ENCODE results near the gene MINDY4. TPM values are rescaled to one million over a fixed set of nuclear protein-coding genes. Genes with fewer than 3 reads are reported as not detected.

Gene MINDY4
- total and polyA plus RNA-seq, 2 of the 8 experiments (the other 6 are each of a cell fraction or from before 2014, with no cell fraction given), result 1.3 to 3.6 TPM

DNA sequence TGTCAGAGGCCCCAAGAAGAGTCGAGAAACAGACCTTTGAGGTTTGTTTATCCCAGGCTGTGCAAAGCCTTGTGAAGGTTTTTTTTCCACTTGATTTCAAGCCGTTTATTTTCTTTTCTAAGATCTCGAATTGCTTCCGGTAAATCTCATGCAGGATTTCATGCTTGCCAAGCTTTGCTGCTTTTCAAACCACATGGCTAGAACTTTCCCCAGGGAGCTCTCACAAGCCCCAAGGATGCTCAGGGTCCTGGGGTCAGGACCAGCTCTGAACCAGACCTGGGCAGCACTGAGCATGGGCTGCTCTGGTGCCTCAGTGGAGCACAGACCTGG, 92.5 kb downstream of the MINDY4 start (continued):
- TF ChIP-seq CHD7 (IDR thresholded peaks at IDR 0.05; ENCODE audit: insufficient replicate concordance, low read length) (no peak), SRF (IDR thresholded peaks at IDR 0.05; ENCODE audit: low read depth, low read length) (no peak), HDAC2 (IDR thresholded peaks at IDR 0.05; ENCODE audit: borderline replicate concordance in 1 of 2, low read depth in 2 of 2, low read length in 2 of 2) (no peak), FOSL1 (IDR thresholded peaks at IDR 0.05; ENCODE audit: insufficient read depth, low read depth, low read length) (no peak)

All from H1 (cell line).